H9 (cell line): ENCODE measurements around the gene BPIFB2. TPM values are rescaled to one million over a fixed set of nuclear protein-coding genes. Genes with fewer than 3 reads are reported as not detected.
A peak's percentile ranks its signal among the peaks of the same experiment; 100 is the strongest.

Source experiments
- DNase-seq: peaks from one replicate; pipeline ENCODE4 v3.0.0-alpha.2; 2017
- H2AFZ ChIP-seq: one replicate; pipeline ENCODE4 v1.6.1; 2013; ENCODE audit warnings: mild to moderate bottlenecking, low read length, control low read depth, moderate library complexity
- H2AK5ac ChIP-seq: 2 replicates; pipeline ENCODE4 v1.6.1; 2013; ENCODE audit warnings: low read length, control low read depth, mixed read lengths; ENCODE audit not compliant: insufficient read length
- H2BK120ac ChIP-seq: one replicate; pipeline ENCODE4 v1.6.1; 2013; ENCODE audit warnings: low read depth, mild to moderate bottlenecking, low read length, control low read depth, inconsistent platforms; ENCODE audit not compliant: poor library complexity, severe bottlenecking
- H2BK12ac ChIP-seq: 2 replicates; pipeline ENCODE4 v1.6.1; 2013; ENCODE audit warnings: low read length, control low read depth, mixed read lengths, low read depth; ENCODE audit not compliant: insufficient read length
- H2BK15ac ChIP-seq: 2 replicates; pipeline ENCODE4 v1.6.1; 2013; ENCODE audit warnings: low read depth, low read length, control low read depth
- H2BK20ac ChIP-seq: one replicate; pipeline ENCODE4 v1.6.1; 2013; ENCODE audit warnings: low read depth, mild to moderate bottlenecking, low read length, control low read depth, inconsistent platforms; ENCODE audit not compliant: poor library complexity, severe bottlenecking
- H2BK5ac ChIP-seq: 2 replicates; pipeline ENCODE4 v1.6.1; 2013; ENCODE audit warnings: low read length, control low read depth, mixed read lengths; ENCODE audit not compliant: insufficient read length
- H3K14ac ChIP-seq: 2 replicates; pipeline ENCODE4 v1.6.1; 2013; ENCODE audit warnings: low read length, control low read depth; ENCODE audit not compliant: insufficient read depth
- H3K18ac ChIP-seq: 2 replicates; pipeline ENCODE4 v1.6.1; 2013; ENCODE audit warnings: low read depth, mild to moderate bottlenecking, mixed read lengths, low read length, control low read depth; ENCODE audit not compliant: insufficient read length
- H3K23ac ChIP-seq: 2 replicates; pipeline ENCODE4 v1.6.1; 2013; ENCODE audit warnings: low read length, control low read depth, mixed read lengths, low read depth; ENCODE audit not compliant: insufficient read length
- H3K23me2 ChIP-seq: 2 replicates; pipeline ENCODE4 v1.6.1; 2013; ENCODE audit warnings: low read depth, mild to moderate bottlenecking, mixed read lengths, low read length, control low read depth; ENCODE audit not compliant: insufficient read length, poor library complexity, severe bottlenecking
- H3K27ac ChIP-seq: 2 replicates; pipeline ENCODE4 v1.5.1; 2013; ENCODE audit warnings: low read length, control low read depth, mixed read lengths, low read depth; ENCODE audit not compliant: insufficient read length
- H3K27me3 ChIP-seq: 2 replicates; pipeline ENCODE4 v1.6.1; 2013; ENCODE audit warnings: low read length, control low read depth, inconsistent platforms; ENCODE audit not compliant: insufficient read depth
- H3K4ac ChIP-seq: 2 replicates; pipeline ENCODE4 v1.6.1; 2013; ENCODE audit warnings: low read depth, mild to moderate bottlenecking, control low read depth, inconsistent platforms, low read length, moderate library complexity
- H3K4me1 ChIP-seq: 2 replicates; pipeline ENCODE4 v1.6.1; 2013; ENCODE audit warnings: low read length, control low read depth, inconsistent platforms; ENCODE audit not compliant: insufficient read depth
- H3K4me2 ChIP-seq: 2 replicates; pipeline ENCODE4 v1.6.1; 2013; ENCODE audit warnings: low read length, control low read depth, mixed read lengths; ENCODE audit not compliant: insufficient read length, insufficient read depth
- H3K56ac ChIP-seq: 2 replicates; pipeline ENCODE4 v1.6.1; 2013; ENCODE audit warnings: low read depth, mild to moderate bottlenecking, mixed read lengths, low read length, control low read depth; ENCODE audit not compliant: insufficient read length
- H3K79me1 ChIP-seq: 2 replicates; pipeline ENCODE4 v1.6.1; 2013; ENCODE audit warnings: low read depth, mild to moderate bottlenecking, moderate library complexity, low read length, control low read depth, inconsistent platforms; ENCODE audit not compliant: insufficient read depth, poor library complexity, severe bottlenecking
- H3K79me2 ChIP-seq: 2 replicates; pipeline ENCODE4 v1.6.1; 2013; ENCODE audit warnings: low read length, control low read depth, inconsistent platforms; ENCODE audit not compliant: insufficient read depth
- H3K9ac ChIP-seq: 2 replicates; pipeline ENCODE4 v1.6.1; 2013; ENCODE audit warnings: low read length, control low read depth, mixed read lengths; ENCODE audit not compliant: insufficient read length; ENCODE audit errors: extremely low read depth
- H3K9me3 ChIP-seq: one replicate; pipeline ENCODE4 v1.6.1; 2013; ENCODE audit warnings: low read depth, low read length, inconsistent platforms; ENCODE audit not compliant: control insufficient read depth
- H3T11ph ChIP-seq: one replicate; pipeline ENCODE4 v1.6.1; 2013; ENCODE audit warnings: mild to moderate bottlenecking, low read length, control low read depth, inconsistent platforms
- H4K20me1 ChIP-seq: one replicate; pipeline ENCODE4 v1.6.1; 2013; ENCODE audit not compliant: control insufficient read depth, insufficient read length, insufficient read depth
- H4K5ac ChIP-seq: 2 replicates; pipeline ENCODE4 v1.6.1; 2013; ENCODE audit warnings: low read depth, mild to moderate bottlenecking, mixed read lengths, low read length, control low read depth; ENCODE audit not compliant: insufficient read length
- H4K8ac ChIP-seq: replicated peaks from 2 replicates; pipeline ENCODE4 v1.6.1; 2013; ENCODE audit warnings: low read length, control low read depth, mixed read lengths, low read depth; ENCODE audit not compliant: insufficient read length
- H4K91ac ChIP-seq: 2 replicates; pipeline ENCODE4 v1.6.1; 2013; ENCODE audit warnings: low read depth, mild to moderate bottlenecking, moderate library complexity, mixed read lengths, low read length, control low read depth; ENCODE audit not compliant: insufficient read length
- H3K27ac Mint-ChIP-seq, 3 experiments: 2 replicates in 2 of 3; 3 replicates in 1 of 3; pipeline ENCODE4 v1.8.0; 2020 to 2021; ENCODE audit warnings: mixed read lengths in 3 of 3, mild to moderate bottlenecking in 1 of 3, moderate library complexity in 1 of 3
- H3K27me3 Mint-ChIP-seq: 2 replicates; pipeline ENCODE4 v1.8.0; 2021; ENCODE audit warnings: low read depth, mild to moderate bottlenecking, moderate library complexity, mixed read lengths
- H3K36me3 Mint-ChIP-seq, 3 experiments: 2 replicates in 2 of 3; 3 replicates in 1 of 3; pipeline ENCODE4 v1.8.0; 2020 to 2021; ENCODE audit warnings: low read depth in 3 of 3, mixed read lengths in 3 of 3; ENCODE audit not compliant: insufficient read depth in 1 of 3
- H3K4me1 Mint-ChIP-seq, 2 experiments: 2 replicates each; pipeline ENCODE4 v1.8.0; 2020; ENCODE audit warnings: mixed read lengths in 2 of 2
- H3K4me3 Mint-ChIP-seq, 2 experiments: 2 replicates in 1 of 2; 3 replicates in 1 of 2; pipeline ENCODE4 v1.8.0; 2020 to 2021; ENCODE audit warnings: mild to moderate bottlenecking in 2 of 2, mixed read lengths in 2 of 2, moderate library complexity in 1 of 2
- H3K9me3 Mint-ChIP-seq, 2 experiments: 2 replicates in 1 of 2; 3 replicates in 1 of 2; pipeline ENCODE4 v1.8.0; 2020; ENCODE audit warnings: mild to moderate bottlenecking in 2 of 2, mixed read lengths in 2 of 2, moderate library complexity in 1 of 2
- CTCF ChIP-seq: fragments of 200-600 bp; sonication (generic); conservative IDR thresholded peaks from 3 replicates; pipeline ENCODE4 v1.8.0; 2021; ENCODE audit warnings: antibody characterized with exemption, mild to moderate bottlenecking
- WGBS: extraction: QIAGEN DNeasy Blood & Tissue Kit; methylation state at CpG from one replicate; pipeline ENCODE4 v1.1.7; 2013; ENCODE audit warnings: missing lambda C conversion rate, low lambda C conversion rate, mixed read lengths; ENCODE audit not compliant: insufficient read length; ENCODE audit errors: extremely low coverage; 5-methylcytosine and 5-hydroxymethylcytosine counted together
- total RNA-seq: library from RNA; stranded (reverse); gene quantifications from 2 replicates; pipeline ENCODE4 v1.2.1, GENCODE V29; 2021

BPIFB2 gene
- total RNA-seq, 1 experiment from 2014 or later = not detected

DNA sequence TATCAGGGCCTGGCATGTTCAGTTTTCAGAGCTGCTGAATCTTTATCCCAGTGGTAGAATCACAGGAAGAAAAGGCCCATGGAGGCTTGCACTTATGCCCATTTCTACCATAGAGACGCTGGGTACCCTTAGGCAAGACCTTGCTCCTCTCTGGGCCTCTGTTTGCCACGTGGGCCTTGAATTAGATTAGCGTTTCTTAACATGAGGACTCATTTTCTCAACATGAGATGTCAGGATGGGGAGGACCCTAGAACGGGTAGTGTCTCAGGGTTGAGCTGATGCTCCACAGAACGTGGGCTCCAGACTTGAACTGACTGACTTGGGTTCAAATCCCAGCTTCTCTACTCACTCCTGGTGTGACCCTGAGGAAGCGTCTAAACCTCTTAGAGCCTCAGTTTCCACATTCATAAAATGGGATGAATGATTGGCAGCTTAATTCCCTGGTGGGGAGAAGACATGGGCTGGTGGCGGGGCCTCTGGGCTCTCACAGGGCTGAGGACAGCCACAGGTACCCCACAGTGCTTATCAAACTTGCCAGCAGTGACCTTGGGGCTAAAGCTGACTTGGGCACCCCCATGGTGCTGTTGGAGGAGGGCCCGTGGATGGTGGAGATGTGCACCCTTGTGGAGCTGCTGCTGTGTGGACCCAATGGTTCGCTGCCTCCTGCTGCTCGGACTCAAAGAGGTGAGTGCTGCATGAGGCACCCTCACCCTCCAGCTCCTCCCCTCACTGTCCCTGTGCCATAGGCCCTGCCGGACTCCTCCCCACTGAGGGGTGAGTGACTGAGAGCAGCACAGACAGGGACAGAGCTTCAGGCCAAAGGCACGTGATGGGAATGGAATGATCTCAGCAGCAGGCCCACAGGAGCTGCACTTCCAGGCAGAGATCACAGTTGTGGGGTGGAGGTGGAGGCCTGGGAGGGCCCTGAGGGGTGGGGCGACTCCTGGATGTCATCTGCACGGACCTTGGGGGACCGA, 31.5 kb upstream of the BPIFB2 start:
- no peak overlapping the region for H2BK5ac ChIP-seq
- no peak overlapping the region for H3K18ac ChIP-seq
- no peak overlapping the region for H3K14ac ChIP-seq
- no peak overlapping the region for H2AFZ ChIP-seq
- peaks cover 0 to 8% (median 8%) of the 10 kb centered on the region in 3 experiments; a peak in 5 of 7 replicates for H3K36me3 Mint-ChIP-seq
- DNase-seq = peak; percentile 32
- H3K27me3 ChIP-seq = no peaks in the 10 kb centered on the region
- no peak overlapping the region for H4K8ac ChIP-seq
- no peak overlapping the region for H3K4me2 ChIP-seq
- H3K4me3 Mint-ChIP-seq = no peak overlapping the region
- no peaks in the 10 kb centered on the region for H3K9me3 ChIP-seq
- peak overlapping the region; percentile 35 for H4K91ac ChIP-seq
- no peaks in the 10 kb centered on the region for H3K23me2 ChIP-seq
- H3K4me1 ChIP-seq = peaks cover 4% of the 10 kb centered on the region; the same call in 1 of the 2 replicates
- H3K9ac ChIP-seq = no peak overlapping the region
- H2BK12ac ChIP-seq = no peak overlapping the region
- TF ChIP-seq CTCF = no peak
- no peak overlapping the region for H3K56ac ChIP-seq
- H3K4me1 Mint-ChIP-seq = peaks cover 14 to 23% of the 10 kb centered on the region in 2 experiments
- no peak overlapping the region for H2AK5ac ChIP-seq
- H4K5ac ChIP-seq = no peak overlapping the region
- no peak overlapping the region for H3K27ac ChIP-seq
- H2BK120ac ChIP-seq = no peak overlapping the region
- no peak overlapping the region for H2BK20ac ChIP-seq
- H3K4ac ChIP-seq = no peak overlapping the region
- peak overlapping the region in 1 of 3 experiments; percentile 65; a peak in 2 of 7 replicates for H3K27ac Mint-ChIP-seq
- peaks cover 10% of the 10 kb centered on the region for H3K27me3 Mint-ChIP-seq
- no peaks in the 10 kb centered on the region for H4K20me1 ChIP-seq
- no peaks in the 10 kb centered on the region for H3K79me1 ChIP-seq
- H2BK15ac ChIP-seq = no peak overlapping the region
- peaks cover 8 to 11% of the 10 kb centered on the region in 2 experiments for H3K9me3 Mint-ChIP-seq
- WGBS = no CpG with 5 or more reads among the region's 15 CpGs
- H3K23ac ChIP-seq = no peak overlapping the region
- no peak overlapping the region for H3T11ph ChIP-seq
- no peaks in the 10 kb centered on the region for H3K79me2 ChIP-seq
